Transverse colon (tissue), 4 donors: Measurements from ENCODE around the gene GRPR. TPM values are rescaled to one million over a fixed set of nuclear protein-coding genes. Genes with fewer than 3 reads are reported as not detected.

Source experiments
- DNase-seq: peaks from one replicate; pipeline ENCODE4 v3.0.0-alpha.2; 2019
- H3K27ac ChIP-seq, 4 donors: fragments of 200-600 bp; sonication (generic); 2 replicates each; pipeline ENCODE4 v1.5.1; 2016 to 2018; ENCODE audit warnings: inconsistent platforms in 4 of 4
- H3K27me3 ChIP-seq: fragments of 200-600 bp; sonication (generic); 2 replicates; pipeline ENCODE4 v1.5.1; 2017; ENCODE audit warnings: inconsistent platforms
- H3K36me3 ChIP-seq, 4 donors: fragments of 200-600 bp; sonication (generic); 2 replicates each; pipeline ENCODE4 v1.5.1; 2017 to 2019; ENCODE audit warnings: inconsistent platforms in 4 of 4
- H3K4me1 ChIP-seq, 4 donors: fragments of 200-600 bp; sonication (generic); 2 replicates each; pipeline ENCODE4 v1.5.1; 2017 to 2020; ENCODE audit warnings: inconsistent platforms in 4 of 4
- H3K4me3 ChIP-seq, 4 donors: fragments of 200-600 bp; sonication (generic); 1 replicate in 1 of 4; 2 replicates in 3 of 4; pipeline versions ENCODE4 v1.5.1 to v1.6.1; 2017 to 2019; ENCODE audit warnings: inconsistent platforms in 4 of 4
- H3K9me3 ChIP-seq, 2 donors: fragments of 200-600 bp; sonication (generic); 2 replicates each; pipeline ENCODE4 v1.5.1; 2017 to 2019; ENCODE audit warnings: inconsistent platforms in 2 of 2
- EP300 ChIP-seq: sonication (generic); formaldehyde crosslinking; IDR thresholded peaks from one replicate; pipeline ENCODE4 v1.6.1; 2017; ENCODE audit warnings: antibody characterized with exemption, low read depth
- POLR2A ChIP-seq: fragments of 450-650 bp; IDR thresholded peaks from one replicate; pipeline ENCODE4 v1.6.1; 2016; ENCODE audit warnings: antibody characterized with exemption, mild to moderate bottlenecking, moderate library complexity
- POLR2AphosphoS5 ChIP-seq, 3 donors: sonication (generic); formaldehyde crosslinking; IDR thresholded peaks; one replicate each; pipeline ENCODE4 v1.6.1; 2016; ENCODE audit warnings: antibody characterized with exemption in 3 of 3
- WGBS, 2 donors: methylation state at CpG; one replicate each; pipeline ENCODE4 v1.1.5; 2018; ENCODE audit warnings: low coverage in 1 of 2; 5-methylcytosine and 5-hydroxymethylcytosine counted together
- in situ Hi-C, 4 donors: fragments of 200-750 bp; cut with MboI; loops; one replicate each; pipeline versions ENCODE4 v1.15.0 to v1.15.1; 2017; ENCODE audit warnings: low sequenced_read_pairs in 3 of 4, low pct_ligation_motif_present in 1 of 4, low pct_unique_long_range_greater_than_20kb in 1 of 4
- intact Hi-C: fragments of 100-400 bp; cut with DNase I; formaldehyde crosslinking; loops from one replicate; pipeline ENCODE4 v1.15.1; 2023; ENCODE audit warnings: low total_unique reads
- total RNA-seq, 4 donors: library from RNA; depleted of rRNA; stranded (reverse); fragments of >200 nt; gene quantifications; one replicate each; pipeline ENCODE4 v1.1.0, GENCODE V29; 2016
- TF ChIP-seq, protein P1 (sequence below), 5 experiments: fragments of 200-600 bp in 3 of 5; fragments of 450-650 bp in 2 of 5; sonication (generic) in 3 of 5; IDR thresholded peaks; 1 replicate in 2 of 5; 2 replicates in 3 of 5; pipeline ENCODE4 v1.5.1; 2016 to 2017; ENCODE audit warnings: antibody characterized with exemption in 5 of 5, inconsistent platforms in 3 of 5, mild to moderate bottlenecking in 2 of 5, moderate library complexity in 1 of 5

GRPR gene
- total RNA-seq, 4 donors from 2014 or later, result 0.16 to 0.96 TPM; not detected in 2

GRCh38 chrX:16167181-16167580 lies 43.8 kb downstream of the GRPR start, which contains the start of gene MAGEB17:
Gene MAGEB17, plus strand, starts transcription at chrX:16167481. Its CDS starts 2,902 bp downstream, at chrX:16170383.
- in situ Hi-C loops, result no loop called here
- DNase-seq, result no peak
- no peaks in the 10 kb centered on the region for H3K9me3 ChIP-seq
- H3K4me1 ChIP-seq, result no peaks in the 10 kb centered on the region
- no peaks in the 10 kb centered on the region for H3K36me3 ChIP-seq
- intact Hi-C loops, result no loop called here
- H3K27ac ChIP-seq, result no peak within 1 kb of the TSS
- no peak within 1 kb of the TSS for H3K4me3 ChIP-seq
- WGBS, 2 donors, result 61% methylated on average over 5 of the region's 5 CpGs; no CpG with 5 or more reads in 1 of the 2 donors
- TF ChIP-seq POLR2A, result no peak
- TF ChIP-seq EP300, result no peak
- TF ChIP-seq, protein P1, sequence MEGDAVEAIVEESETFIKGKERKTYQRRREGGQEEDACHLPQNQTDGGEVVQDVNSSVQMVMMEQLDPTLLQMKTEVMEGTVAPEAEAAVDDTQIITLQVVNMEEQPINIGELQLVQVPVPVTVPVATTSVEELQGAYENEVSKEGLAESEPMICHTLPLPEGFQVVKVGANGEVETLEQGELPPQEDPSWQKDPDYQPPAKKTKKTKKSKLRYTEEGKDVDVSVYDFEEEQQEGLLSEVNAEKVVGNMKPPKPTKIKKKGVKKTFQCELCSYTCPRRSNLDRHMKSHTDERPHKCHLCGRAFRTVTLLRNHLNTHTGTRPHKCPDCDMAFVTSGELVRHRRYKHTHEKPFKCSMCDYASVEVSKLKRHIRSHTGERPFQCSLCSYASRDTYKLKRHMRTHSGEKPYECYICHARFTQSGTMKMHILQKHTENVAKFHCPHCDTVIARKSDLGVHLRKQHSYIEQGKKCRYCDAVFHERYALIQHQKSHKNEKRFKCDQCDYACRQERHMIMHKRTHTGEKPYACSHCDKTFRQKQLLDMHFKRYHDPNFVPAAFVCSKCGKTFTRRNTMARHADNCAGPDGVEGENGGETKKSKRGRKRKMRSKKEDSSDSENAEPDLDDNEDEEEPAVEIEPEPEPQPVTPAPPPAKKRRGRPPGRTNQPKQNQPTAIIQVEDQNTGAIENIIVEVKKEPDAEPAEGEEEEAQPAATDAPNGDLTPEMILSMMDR (IDR thresholded peaks at IDR 0.05), result no peak
- no peak for TF ChIP-seq POLR2AphosphoS5 (IDR thresholded peaks at IDR 0.05)
- H3K27me3 ChIP-seq, result no peaks in the 10 kb centered on the region

- in situ Hi-C loops, result no loop called here
Measured at GRCh38 chrX:16171039-16171438, 47.7 kb downstream of the GRPR start.

DNA sequence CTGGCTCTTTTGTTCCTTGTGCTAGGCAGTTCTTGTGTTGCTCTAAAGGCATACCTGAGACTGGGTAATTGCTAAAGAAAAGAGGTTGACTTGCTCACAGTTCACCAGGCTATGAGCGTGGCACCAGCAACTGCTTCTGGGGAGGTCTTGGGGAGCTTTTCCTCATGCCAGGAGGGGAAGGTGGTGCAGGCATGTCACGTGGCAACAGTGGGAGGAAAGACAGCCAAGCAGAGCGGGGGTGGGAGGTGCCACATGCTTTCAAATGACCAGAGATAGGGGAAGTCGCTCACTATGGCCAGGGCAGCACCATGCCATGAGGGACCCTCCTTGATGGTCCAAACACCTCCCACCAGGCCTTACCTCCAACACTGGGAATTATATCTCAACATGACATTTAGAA lies 48.6 kb downstream of the GRPR start:
- Histone ChIP-seq H3K27me3 (no peaks in the 10 kb centered on the region), H3K4me3 (no peak overlapping the region), H3K9me3 (no peaks in the 10 kb centered on the region), H3K4me1 (no peaks in the 10 kb centered on the region), H3K36me3 (no peaks in the 10 kb centered on the region), H3K27ac (no peak overlapping the region)
- TF ChIP-seq POLR2A (no peak), EP300 (no peak), POLR2AphosphoS5 (IDR thresholded peaks at IDR 0.05) (no peak)
- TF ChIP-seq, protein P1 (IDR thresholded peaks at IDR 0.05), result no peak
- in situ Hi-C loops, result no loop called here
- 89% methylated on average over 4 of the region's 4 CpGs; no CpG with 5 or more reads in 1 of the 2 donors for WGBS, 2 donors
- intact Hi-C loops, result no loop called here
- DNase-seq, result no peak

More at GRCh38 chrX:16171039-16171438, 47.7 kb downstream of the GRPR start:
- H3K36me3 ChIP-seq, result no peaks in the 10 kb centered on the region
- H3K27ac ChIP-seq, result no peak overlapping the region
- DNase-seq, result no peak
- TF ChIP-seq, protein P1 (IDR thresholded peaks at IDR 0.05), result no peak
- TF ChIP-seq POLR2A, result no peak
- TF ChIP-seq POLR2AphosphoS5 (IDR thresholded peaks at IDR 0.05), result no peak
- no peak for TF ChIP-seq EP300
- WGBS, 2 donors, result 92% methylated on average over 9 of the region's 9 CpGs; no CpG with 5 or more reads in 1 of the 2 donors
- H3K9me3 ChIP-seq, result no peaks in the 10 kb centered on the region
- no peaks in the 10 kb centered on the region for H3K27me3 ChIP-seq
- intact Hi-C loops, result no loop called here
- H3K4me1 ChIP-seq, result no peaks in the 10 kb centered on the region
- no peak overlapping the region for H3K4me3 ChIP-seq

DNA sequence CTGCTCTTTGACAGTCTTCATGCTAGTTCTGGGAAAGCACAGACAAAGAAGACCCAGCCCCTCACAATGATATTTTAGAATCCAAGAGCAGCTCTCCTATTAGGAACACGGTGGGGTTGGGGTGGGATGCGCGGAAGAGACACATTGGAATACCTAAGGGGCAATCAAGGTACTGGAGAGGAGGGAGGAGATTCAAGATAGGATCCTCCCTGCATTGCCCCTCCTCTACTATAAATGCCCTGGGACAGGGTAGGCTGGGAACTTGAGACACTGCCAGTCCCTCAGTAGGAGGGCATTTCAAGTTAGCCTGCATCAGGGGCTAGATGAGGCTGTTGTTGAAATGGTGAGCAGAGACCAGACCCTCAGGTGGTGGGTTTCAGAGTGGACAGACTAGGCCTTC lies 49.0 kb downstream of the GRPR start:
- no peak overlapping the region for H3K4me3 ChIP-seq
- WGBS, 2 donors, result 90 to 100% methylated on average over 2 to 3 of the region's 3 CpGs
- no peak for DNase-seq
- in situ Hi-C loops, result no loop called here
- no peaks in the 10 kb centered on the region for H3K36me3 ChIP-seq
- no peaks in the 10 kb centered on the region for H3K4me1 ChIP-seq
- TF ChIP-seq EP300 (no peak), POLR2A (no peak), POLR2AphosphoS5 (IDR thresholded peaks at IDR 0.05) (no peak)
- TF ChIP-seq, protein P1 (IDR thresholded peaks at IDR 0.05), result no peak
- no peak overlapping the region for H3K27ac ChIP-seq
- H3K9me3 ChIP-seq, result no peaks in the 10 kb centered on the region
- H3K27me3 ChIP-seq, result no peaks in the 10 kb centered on the region
- intact Hi-C loops, result no loop called here
